ENCODE results near the gene SRXN1.

SRXN1 gene

GRCh38 chr20:608970-609369 is 44.0 kb downstream of the SRXN1 start:
- Histone ChIP-seq H3K27ac (ENCODE audit: insufficient read depth, low read length, poor library complexity, severe bottlenecking) (no peak overlapping the region), H3K27me3 (replicated peaks; ENCODE audit: control insufficient read depth, insufficient read depth, low read length, poor library complexity, severe bottlenecking) (peaks cover 15% of the 10 kb centered on the region), H3K36me3 (ENCODE audit: control insufficient read depth, insufficient read depth, low read length) (no peaks in the 10 kb centered on the region), H3K9me3 (ENCODE audit: control insufficient read depth, low read length) (no peaks in the 10 kb centered on the region), H3K4me3 (ENCODE audit: insufficient read depth, low read depth, low read length, poor library complexity, severe bottlenecking) (no peak overlapping the region), H3K4me1 (ENCODE audit: control insufficient read depth, insufficient read depth, low read length, poor library complexity, severe bottlenecking) (peaks cover 5% of the 10 kb centered on the region)
- DNase-seq: no peak

GRCh38 chr20:607476-607875 is 45.5 kb downstream of the SRXN1 start:
- H3K27me3 ChIP-seq (replicated peaks; ENCODE audit: control insufficient read depth, insufficient read depth, low read length, poor library complexity, severe bottlenecking): peaks cover 15% of the 10 kb centered on the region
- H3K4me3 ChIP-seq (ENCODE audit: insufficient read depth, low read depth, low read length, poor library complexity, severe bottlenecking): no peak overlapping the region

GRCh38 chr20:605237-605636 is 47.8 kb downstream of the SRXN1 start:
- H3K27me3 ChIP-seq (replicated peaks; ENCODE audit: control insufficient read depth, insufficient read depth, low read length, poor library complexity, severe bottlenecking): peaks cover 11% of the 10 kb centered on the region
- H3K36me3 ChIP-seq (ENCODE audit: control insufficient read depth, insufficient read depth, low read length): no peaks in the 10 kb centered on the region
- no peaks in the 10 kb centered on the region for H3K9me3 ChIP-seq (ENCODE audit: control insufficient read depth, low read length)
- H3K27ac ChIP-seq (ENCODE audit: insufficient read depth, low read length, poor library complexity, severe bottlenecking): no peak overlapping the region
- no peak for DNase-seq
- H3K4me3 ChIP-seq (ENCODE audit: insufficient read depth, low read depth, low read length, poor library complexity, severe bottlenecking): no peak overlapping the region
- H3K4me1 ChIP-seq (ENCODE audit: control insufficient read depth, insufficient read depth, low read length, poor library complexity, severe bottlenecking): peaks cover under 1% of the 10 kb centered on the region

More at GRCh38 chr20:607476-607875, 45.5 kb downstream of the SRXN1 start:
- Histone ChIP-seq H3K4me1 (ENCODE audit: control insufficient read depth, insufficient read depth, low read length, poor library complexity, severe bottlenecking) (peaks cover 5% of the 10 kb centered on the region), H3K9me3 (ENCODE audit: control insufficient read depth, low read length) (no peaks in the 10 kb centered on the region), H3K36me3 (ENCODE audit: control insufficient read depth, insufficient read depth, low read length) (no peaks in the 10 kb centered on the region), H3K27ac (ENCODE audit: insufficient read depth, low read length, poor library complexity, severe bottlenecking) (no peak overlapping the region)
- DNase-seq: no peak

GRCh38 chr20:603116-603640 is 49.8 kb downstream of the SRXN1 start:
- H3K9me3 ChIP-seq (ENCODE audit: control insufficient read depth, low read length): no peaks in the 10 kb centered on the region

GRCh38 chr20:602111-602970 is 50.7 kb downstream of the SRXN1 start:
- no peaks in the 10 kb centered on the region for H3K4me1 ChIP-seq (ENCODE audit: control insufficient read depth, insufficient read depth, low read length, poor library complexity, severe bottlenecking)
- no peaks in the 10 kb centered on the region for H3K27me3 ChIP-seq (replicated peaks; ENCODE audit: control insufficient read depth, insufficient read depth, low read length, poor library complexity, severe bottlenecking)
- no peak for DNase-seq
- H3K27ac ChIP-seq (ENCODE audit: insufficient read depth, low read length, poor library complexity, severe bottlenecking): no peak overlapping the region
- no peaks in the 10 kb centered on the region for H3K9me3 ChIP-seq (ENCODE audit: control insufficient read depth, low read length)
- no peaks in the 10 kb centered on the region for H3K36me3 ChIP-seq (ENCODE audit: control insufficient read depth, insufficient read depth, low read length)
- H3K4me3 ChIP-seq (ENCODE audit: insufficient read depth, low read depth, low read length, poor library complexity, severe bottlenecking): no peak overlapping the region

More at GRCh38 chr20:603116-603640, 49.8 kb downstream of the SRXN1 start:
- Histone ChIP-seq H3K4me3 (ENCODE audit: insufficient read depth, low read depth, low read length, poor library complexity, severe bottlenecking) (no peak overlapping the region), H3K4me1 (ENCODE audit: control insufficient read depth, insufficient read depth, low read length, poor library complexity, severe bottlenecking) (no peaks in the 10 kb centered on the region), H3K36me3 (ENCODE audit: control insufficient read depth, insufficient read depth, low read length) (no peaks in the 10 kb centered on the region), H3K27me3 (replicated peaks; ENCODE audit: control insufficient read depth, insufficient read depth, low read length, poor library complexity, severe bottlenecking) (peaks cover 3% of the 10 kb centered on the region), H3K27ac (ENCODE audit: insufficient read depth, low read length, poor library complexity, severe bottlenecking) (no peak overlapping the region)
- no peak for DNase-seq

- Histone ChIP-seq H3K4me1 (ENCODE audit: control insufficient read depth, insufficient read depth, low read length, poor library complexity, severe bottlenecking) (no peaks in the 10 kb centered on the region), H3K27me3 (replicated peaks; ENCODE audit: control insufficient read depth, insufficient read depth, low read length, poor library complexity, severe bottlenecking) (no peaks in the 10 kb centered on the region), H3K27ac (ENCODE audit: insufficient read depth, low read length, poor library complexity, severe bottlenecking) (no peak overlapping the region), H3K36me3 (ENCODE audit: control insufficient read depth, insufficient read depth, low read length) (no peaks in the 10 kb centered on the region), H3K4me3 (ENCODE audit: insufficient read depth, low read depth, low read length, poor library complexity, severe bottlenecking) (no peak overlapping the region), H3K9me3 (ENCODE audit: control insufficient read depth, low read length) (no peaks in the 10 kb centered on the region)
- DNase-seq: no peak
Measured at GRCh38 chr20:600736-601135, 52.3 kb downstream of the SRXN1 start.

GRCh38 chr20:600141-600540 is 52.9 kb downstream of the SRXN1 start:
- Histone ChIP-seq H3K9me3 (ENCODE audit: control insufficient read depth, low read length) (no peaks in the 10 kb centered on the region), H3K36me3 (ENCODE audit: control insufficient read depth, insufficient read depth, low read length) (no peaks in the 10 kb centered on the region), H3K27me3 (replicated peaks; ENCODE audit: control insufficient read depth, insufficient read depth, low read length, poor library complexity, severe bottlenecking) (no peaks in the 10 kb centered on the region), H3K4me3 (ENCODE audit: insufficient read depth, low read depth, low read length, poor library complexity, severe bottlenecking) (no peak overlapping the region), H3K27ac (ENCODE audit: insufficient read depth, low read length, poor library complexity, severe bottlenecking) (no peak overlapping the region), H3K4me1 (ENCODE audit: control insufficient read depth, insufficient read depth, low read length, poor library complexity, severe bottlenecking) (no peaks in the 10 kb centered on the region)
- no peak for DNase-seq

- H3K27me3 ChIP-seq (replicated peaks; ENCODE audit: control insufficient read depth, insufficient read depth, low read length, poor library complexity, severe bottlenecking): no peaks in the 10 kb centered on the region
- no peaks in the 10 kb centered on the region for H3K9me3 ChIP-seq (ENCODE audit: control insufficient read depth, low read length)
- no peaks in the 10 kb centered on the region for H3K4me1 ChIP-seq (ENCODE audit: control insufficient read depth, insufficient read depth, low read length, poor library complexity, severe bottlenecking)
- H3K4me3 ChIP-seq (ENCODE audit: insufficient read depth, low read depth, low read length, poor library complexity, severe bottlenecking): no peak overlapping the region
- no peak overlapping the region for H3K27ac ChIP-seq (ENCODE audit: insufficient read depth, low read length, poor library complexity, severe bottlenecking)
- H3K36me3 ChIP-seq (ENCODE audit: control insufficient read depth, insufficient read depth, low read length): no peaks in the 10 kb centered on the region
- DNase-seq: no peak
Measured at GRCh38 chr20:598133-598850, 54.7 kb downstream of the SRXN1 start.

- Histone ChIP-seq H3K36me3 (ENCODE audit: control insufficient read depth, insufficient read depth, low read length) (no peaks in the 10 kb centered on the region), H3K27ac (ENCODE audit: insufficient read depth, low read length, poor library complexity, severe bottlenecking) (no peak overlapping the region), H3K4me1 (ENCODE audit: control insufficient read depth, insufficient read depth, low read length, poor library complexity, severe bottlenecking) (no peaks in the 10 kb centered on the region), H3K4me3 (ENCODE audit: insufficient read depth, low read depth, low read length, poor library complexity, severe bottlenecking) (no peak overlapping the region), H3K9me3 (ENCODE audit: control insufficient read depth, low read length) (no peaks in the 10 kb centered on the region), H3K27me3 (replicated peaks; ENCODE audit: control insufficient read depth, insufficient read depth, low read length, poor library complexity, severe bottlenecking) (no peaks in the 10 kb centered on the region)
- no peak for DNase-seq
Measured at GRCh38 chr20:597560-597959, 55.4 kb downstream of the SRXN1 start.
